Loucy (cell line): ENCODE results near the gene TRDMT1.

Experiments
- CTCF ChIP-seq: fragments of 200-600 bp; sonication (generic); conservative IDR thresholded peaks from 2 replicates; pipeline ENCODE4 v1.5.1; 2014; ENCODE audit warnings: mild to moderate bottlenecking, antibody characterized with exemption, low read length
- EZH2phosphoT487 ChIP-seq: fragments of 200-600 bp; IDR thresholded peaks from 2 replicates; pipeline ENCODE4 v1.6.1; 2018; ENCODE audit warnings: antibody characterized with exemption, mild to moderate bottlenecking, moderate library complexity, borderline replicate concordance

GRCh38 chr10:17229967-17230682, 28.7 kb upstream of the TRDMT1 start:
- TF ChIP-seq CTCF (no peak), EZH2phosphoT487 (no peak)
